OCI-LY3 (cell line): ENCODE measurements around the gene SEL1L.

Experiments
- H2AFZ ChIP-seq: fragments of 200-600, 300-600 bp; shearing (Covaris generic); 2 replicates; pipeline ENCODE4 v1.6.0; 2014; ENCODE audit warnings: antibody characterized with exemption, low read depth, low read length
- H3K27ac ChIP-seq: fragments of 200-600, 300-600 bp; sonication (generic); 2 replicates; pipeline ENCODE4 v1.5.1; 2014; ENCODE audit warnings: mild to moderate bottlenecking, low read length, moderate library complexity, mixed read lengths
- H3K27me3 ChIP-seq: fragments of 200-600, 300-600 bp; sonication (generic); 2 replicates; pipeline ENCODE4 v1.6.1; 2014; ENCODE audit warnings: low read depth, low read length, mixed read lengths
- H3K36me3 ChIP-seq: fragments of 200-600, 300-600 bp; sonication (generic); replicated peaks from 2 replicates; pipeline ENCODE3; 2014; ENCODE audit warnings: low read depth, low read length, mixed read lengths
- H3K4me1 ChIP-seq: fragments of 300-600, 200-600 bp; sonication (generic); 2 replicates; pipeline ENCODE4 v1.6.1; 2014; ENCODE audit warnings: low read length, mixed read lengths
- H3K4me2 ChIP-seq: fragments of 200-600, 300-600 bp; sonication (generic); 2 replicates; pipeline ENCODE4 v1.6.1; 2014; ENCODE audit warnings: low read length, mixed read lengths
- H3K4me3 ChIP-seq: fragments of 300-600, 200-600 bp; sonication (generic); 2 replicates; pipeline ENCODE4 v1.5.1; 2014; ENCODE audit warnings: antibody characterized with exemption, mild to moderate bottlenecking, low read length, moderate library complexity
- H3K79me2 ChIP-seq: fragments of 300-600, 200-600 bp; shearing (Covaris generic); 2 replicates; pipeline ENCODE4 v1.6.1; 2014; ENCODE audit warnings: mild to moderate bottlenecking, low read length, mixed read lengths
- H3K9ac ChIP-seq: fragments of 300-600, 200-600 bp; shearing (Covaris generic); 2 replicates; pipeline ENCODE4 v1.6.0; 2014; ENCODE audit warnings: mild to moderate bottlenecking, low read length, moderate library complexity
- H3K9me3 ChIP-seq: fragments of 200-600, 300-600 bp; shearing (Covaris generic); 2 replicates; pipeline ENCODE4 v1.6.1; 2014; ENCODE audit warnings: low read length, mixed read lengths; ENCODE audit not compliant: insufficient read depth
- H4K20me1 ChIP-seq: fragments of 200-600, 300-600 bp; sonication (generic); 2 replicates; pipeline ENCODE4 v1.6.1; 2016; ENCODE audit warnings: low read length, mixed read lengths; ENCODE audit not compliant: insufficient read depth
- CTCF ChIP-seq: fragments of 200-600, 300-600 bp; sonication (generic); IDR thresholded peaks from 2 replicates; pipeline ENCODE4 v1.5.1; 2014; ENCODE audit warnings: antibody characterized with exemption, low read length, low read depth
- EZH2phosphoT487 ChIP-seq: fragments of 200-600 bp; shearing (Covaris generic); IDR thresholded peaks from 2 replicates; pipeline ENCODE4 v1.6.1; 2018; ENCODE audit warnings: antibody characterized with exemption, mixed run types, low read depth

Gene SEL1L

GRCh38 chr14:81567302-81567701 is 33.6 kb upstream of the SEL1L start:
- no peak for TF ChIP-seq EZH2phosphoT487
- no peak for TF ChIP-seq CTCF
- Histone ChIP-seq H4K20me1 (no peaks in the 10 kb centered on the region), H3K27me3 (peaks cover 10% of the 10 kb centered on the region), H3K79me2 (no peaks in the 10 kb centered on the region), H3K4me1 (peaks cover 5% of the 10 kb centered on the region), H3K27ac (no peak overlapping the region), H3K4me3 (no peak overlapping the region), H3K36me3 (no peaks in the 10 kb centered on the region), H3K9me3 (no peaks in the 10 kb centered on the region), H3K4me2 (no peak overlapping the region), H3K9ac (no peak overlapping the region), H2AFZ (no peak overlapping the region)

GRCh38 chr14:81565441-81566290 is 32.0 kb upstream of the SEL1L start:
- H3K9ac ChIP-seq: no peak overlapping the region
- peaks cover 10% of the 10 kb centered on the region for H3K27me3 ChIP-seq
- H3K79me2 ChIP-seq: no peaks in the 10 kb centered on the region
- no peaks in the 10 kb centered on the region for H4K20me1 ChIP-seq
- H3K9me3 ChIP-seq: no peaks in the 10 kb centered on the region
- no peaks in the 10 kb centered on the region for H3K36me3 ChIP-seq
- no peak overlapping the region for H2AFZ ChIP-seq
- H3K27ac ChIP-seq: no peak overlapping the region
- H3K4me1 ChIP-seq: peaks cover 5% of the 10 kb centered on the region
- no peak overlapping the region for H3K4me3 ChIP-seq
- no peak overlapping the region for H3K4me2 ChIP-seq
- TF ChIP-seq EZH2phosphoT487: no peak
- peak; percentile 89 for TF ChIP-seq CTCF

GRCh38 chr14:81562818-81563217 is 29.2 kb upstream of the SEL1L start:
- peaks cover 19% of the 10 kb centered on the region for H3K4me1 ChIP-seq
- TF ChIP-seq EZH2phosphoT487 (no peak), CTCF (no peak)
- H3K79me2 ChIP-seq: no peaks in the 10 kb centered on the region
- no peak overlapping the region for H2AFZ ChIP-seq
- peaks cover 7% of the 10 kb centered on the region; the same call in 1 of the 2 replicates for H3K9me3 ChIP-seq
- no peaks in the 10 kb centered on the region for H4K20me1 ChIP-seq
- H3K27me3 ChIP-seq: no peaks in the 10 kb centered on the region; the same call in 1 of the 2 replicates
- H3K4me2 ChIP-seq: no peak overlapping the region
- H3K27ac ChIP-seq: no peak overlapping the region
- H3K9ac ChIP-seq: no peak overlapping the region
- no peak overlapping the region for H3K4me3 ChIP-seq
- peaks cover 5% of the 10 kb centered on the region for H3K36me3 ChIP-seq

GRCh38 chr14:81561084-81561775 is 27.6 kb upstream of the SEL1L start:
- no peak for TF ChIP-seq CTCF
- TF ChIP-seq EZH2phosphoT487: no peak
- Histone ChIP-seq H3K9me3 (peaks cover 7% of the 10 kb centered on the region; the same call in 1 of the 2 replicates), H3K27ac (no peak overlapping the region), H3K4me2 (no peak overlapping the region), H3K4me1 (peaks cover 19% of the 10 kb centered on the region), H3K9ac (no peak overlapping the region), H3K79me2 (no peaks in the 10 kb centered on the region), H3K4me3 (no peak overlapping the region), H2AFZ (no peak overlapping the region), H3K36me3 (peaks cover 5% of the 10 kb centered on the region), H3K27me3 (no peaks in the 10 kb centered on the region), H4K20me1 (no peaks in the 10 kb centered on the region)
